ENCODE measurements around the gene RNU2-63P. TPM values are rescaled to one million over a fixed set of nuclear protein-coding genes. Genes with fewer than 3 reads are reported as not detected.
"Not testable (repeated sequence)": the region's sequence is repeated elsewhere in the genome, so short reads cannot be mapped to it uniquely, and the experiment has no call there.

Gene RNU2-63P
- under 0.01 TPM for total RNA-seq

DNA sequence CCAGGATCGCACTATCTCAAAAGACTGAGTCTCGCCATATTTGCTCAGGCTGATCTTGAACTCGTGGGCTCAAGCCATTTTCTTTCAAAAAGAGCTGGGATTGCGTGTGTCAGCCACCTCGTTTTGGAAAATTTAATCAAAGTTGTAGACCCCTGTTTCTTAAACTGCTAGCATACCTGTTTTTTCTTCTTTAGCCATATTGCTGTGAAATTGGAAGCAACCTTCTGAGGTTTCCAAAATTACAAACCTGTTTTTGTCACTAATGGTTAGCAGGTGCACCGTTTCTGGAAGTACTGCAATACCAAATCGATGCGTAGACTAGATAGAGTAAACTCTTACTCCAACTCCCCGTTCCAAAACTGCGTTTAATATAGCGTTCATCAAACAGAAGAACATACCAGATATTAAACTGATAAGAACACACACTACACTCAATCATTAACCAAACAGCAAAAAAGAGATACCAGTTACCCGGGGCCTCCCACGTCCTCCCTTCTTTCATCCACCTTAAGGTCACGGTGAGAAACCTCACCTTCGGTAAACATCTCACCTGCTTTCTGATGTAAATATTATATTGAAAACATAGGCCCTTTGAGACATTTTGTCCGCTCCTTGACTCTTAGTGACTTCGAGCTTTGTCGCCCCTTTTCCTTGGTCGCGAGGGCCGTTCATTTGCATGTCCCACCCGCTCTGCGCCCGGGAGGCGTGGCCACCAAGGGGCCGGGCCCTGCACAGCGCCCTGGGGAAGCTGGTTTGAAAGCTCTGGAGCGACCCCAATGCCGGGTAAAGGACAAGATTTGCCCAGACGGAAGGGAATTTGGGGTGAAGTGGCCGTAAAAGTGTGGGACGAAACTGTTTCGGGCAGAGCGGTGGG is at the start of gene RNU2-63P:
RNU2-63P (minus strand) TSS at position 462 of the 874 bp plus-strand sequence.
- DNase-seq (ENCODE audit: low read depth in 2 of 3, low spot score in 2 of 3), result peak; percentile 76 to 85 (median 80)

DNA sequence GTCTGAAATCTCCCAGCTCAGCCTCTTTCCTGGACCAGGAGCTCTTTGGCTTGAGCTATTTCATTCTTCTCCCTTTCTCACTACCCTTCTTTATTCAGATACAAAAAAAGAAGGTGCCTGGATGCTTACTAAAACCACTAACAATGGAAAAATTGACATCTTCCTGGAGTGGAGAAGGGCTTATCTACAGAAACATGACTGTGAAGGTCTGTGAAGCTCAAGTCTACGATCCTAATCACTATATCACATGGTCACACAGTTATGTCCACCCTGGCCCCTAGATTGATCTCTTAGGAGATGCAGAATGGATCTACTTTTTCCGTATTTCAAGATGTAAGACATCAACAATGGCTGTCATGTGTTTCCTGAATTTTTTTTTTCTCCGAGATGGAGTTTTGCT is 44.9 kb upstream of the RNU2-63P start:
- DNase-seq (ENCODE audit: low read depth in 2 of 3, low spot score in 2 of 3), result no peak

DNA sequence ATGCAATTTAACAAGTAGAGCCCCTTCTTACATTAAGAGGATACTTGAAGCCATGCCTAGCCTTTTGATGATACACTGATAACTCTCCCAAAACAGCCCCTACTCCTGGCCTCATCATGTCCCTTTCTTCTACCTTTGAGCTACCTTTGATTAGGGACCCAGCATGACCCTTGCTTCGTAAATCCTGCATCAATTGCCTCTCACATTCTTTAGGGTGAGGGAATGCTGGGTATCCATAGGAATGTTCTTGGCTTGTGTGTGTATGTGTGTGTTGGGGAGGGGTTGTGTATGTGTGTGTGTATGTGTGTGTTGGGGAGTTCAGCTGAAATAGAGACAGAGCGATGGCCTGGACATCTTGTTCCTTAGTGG is 44.5 kb upstream of the RNU2-63P start:
- DNase-seq (ENCODE audit: low read depth in 2 of 3, low spot score in 2 of 3), result no peak

GRCh38 chr2:88059979-88060906 is 43.9 kb upstream of the RNU2-63P start:
- peak in 2 of 3 donors; percentile 32 to 48 for DNase-seq (ENCODE audit: low read depth in 2 of 3, low spot score in 2 of 3)

GRCh38 chr2:88058191-88058590 is 41.8 kb upstream of the RNU2-63P start:
- DNase-seq (ENCODE audit: low read depth in 2 of 3, low spot score in 2 of 3), result no peak

GRCh38 chr2:88057437-88057844 is 41.1 kb upstream of the RNU2-63P start:
- no peak for DNase-seq (ENCODE audit: low read depth in 2 of 3, low spot score in 2 of 3)

GRCh38 chr2:88055371-88056128 is 39.2 kb upstream of the RNU2-63P start, which contains the start of gene KRCC1:
Gene KRCC1, minus strand, starts transcription at chr2:88055783. Its CDS starts 27,220 bp downstream, at chr2:88028563.
- DNase-seq (ENCODE audit: low read depth in 2 of 3, low spot score in 2 of 3), result peak; percentile 91 to 94 (median 92)

- DNase-seq (ENCODE audit: low read depth in 2 of 3, low spot score in 2 of 3), result peak in 1 of 3 donors; percentile 8
Measured at GRCh38 chr2:88054782-88055370, 38.5 kb upstream of the RNU2-63P start.

GRCh38 chr2:88053934-88054781 is 37.8 kb upstream of the RNU2-63P start:
- no peak for DNase-seq (ENCODE audit: low read depth in 2 of 3, low spot score in 2 of 3)

DNA sequence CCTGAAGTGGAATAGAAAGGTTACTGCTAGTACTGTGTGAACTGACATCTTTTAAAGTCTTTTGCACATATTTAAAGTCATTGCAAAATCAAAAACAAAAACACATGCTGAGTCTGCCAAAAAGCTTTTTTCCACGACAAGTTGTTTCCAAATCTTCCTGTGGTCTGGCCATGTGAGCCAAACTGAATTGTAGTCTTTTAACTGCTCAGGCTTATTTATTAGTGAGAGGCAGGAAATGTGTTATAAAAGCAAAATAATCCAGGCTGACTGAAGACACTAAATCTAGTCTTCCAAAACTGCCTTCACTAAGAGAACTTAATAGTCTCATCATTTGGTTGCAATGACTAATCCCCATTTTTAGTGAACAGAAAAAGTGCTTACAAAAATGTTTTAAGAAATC is 36.9 kb upstream of the RNU2-63P start:
- DNase-seq (ENCODE audit: low read depth in 2 of 3, low spot score in 2 of 3), result peak in 1 of 3 donors; percentile 16

GRCh38 chr2:88051792-88052191 is 35.4 kb upstream of the RNU2-63P start:
- DNase-seq (ENCODE audit: low read depth in 2 of 3, low spot score in 2 of 3), result no peak

GRCh38 chr2:88049622-88050021 is 33.3 kb upstream of the RNU2-63P start:
- no peak for DNase-seq (ENCODE audit: low read depth in 2 of 3, low spot score in 2 of 3)

DNA sequence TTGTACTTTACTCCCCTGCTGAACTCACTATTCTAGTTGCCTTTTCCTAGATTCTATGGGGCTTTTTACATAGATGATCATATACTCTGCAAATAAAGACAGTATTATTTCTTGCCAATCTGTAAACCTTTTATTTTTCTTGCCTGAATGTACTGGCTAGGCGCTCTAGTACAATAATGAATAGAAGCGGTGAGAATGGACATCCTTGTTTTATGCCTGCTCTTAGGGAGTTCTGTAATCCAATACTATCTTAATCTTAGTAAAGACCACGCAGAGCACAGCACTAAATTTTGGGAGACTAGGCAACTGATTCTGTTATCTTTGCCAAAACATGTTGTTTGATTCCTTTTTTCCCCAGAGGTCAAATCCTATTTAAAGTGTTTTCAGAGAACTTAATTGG is 32.2 kb upstream of the RNU2-63P start:
- no peak for DNase-seq (ENCODE audit: low read depth in 2 of 3, low spot score in 2 of 3)

DNA sequence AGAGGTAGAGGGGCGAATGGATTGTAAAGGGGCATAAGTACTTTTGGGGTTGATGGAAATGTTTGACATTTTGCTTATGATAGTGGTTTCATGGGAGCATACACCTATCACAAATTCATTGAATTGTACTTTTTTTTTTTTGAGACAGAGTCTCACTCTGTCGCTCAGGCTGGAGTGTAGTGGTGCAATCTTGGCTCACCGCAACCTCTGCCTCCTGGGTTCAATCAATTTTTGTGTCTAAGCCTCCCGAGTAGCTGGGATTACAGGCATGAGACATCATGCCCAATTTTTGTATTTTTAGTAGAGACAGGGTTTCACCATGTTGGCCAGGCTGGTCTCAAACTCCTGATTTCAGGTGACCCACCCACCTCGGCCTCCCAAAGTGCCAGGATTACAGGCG is 29.2 kb upstream of the RNU2-63P start:
- DNase-seq (ENCODE audit: low read depth in 2 of 3, low spot score in 2 of 3), result not testable (repeated sequence)

- DNase-seq (ENCODE audit: low read depth in 2 of 3, low spot score in 2 of 3), result no peak
Measured at GRCh38 chr2:88042476-88042875, 26.1 kb upstream of the RNU2-63P start.

DNA sequence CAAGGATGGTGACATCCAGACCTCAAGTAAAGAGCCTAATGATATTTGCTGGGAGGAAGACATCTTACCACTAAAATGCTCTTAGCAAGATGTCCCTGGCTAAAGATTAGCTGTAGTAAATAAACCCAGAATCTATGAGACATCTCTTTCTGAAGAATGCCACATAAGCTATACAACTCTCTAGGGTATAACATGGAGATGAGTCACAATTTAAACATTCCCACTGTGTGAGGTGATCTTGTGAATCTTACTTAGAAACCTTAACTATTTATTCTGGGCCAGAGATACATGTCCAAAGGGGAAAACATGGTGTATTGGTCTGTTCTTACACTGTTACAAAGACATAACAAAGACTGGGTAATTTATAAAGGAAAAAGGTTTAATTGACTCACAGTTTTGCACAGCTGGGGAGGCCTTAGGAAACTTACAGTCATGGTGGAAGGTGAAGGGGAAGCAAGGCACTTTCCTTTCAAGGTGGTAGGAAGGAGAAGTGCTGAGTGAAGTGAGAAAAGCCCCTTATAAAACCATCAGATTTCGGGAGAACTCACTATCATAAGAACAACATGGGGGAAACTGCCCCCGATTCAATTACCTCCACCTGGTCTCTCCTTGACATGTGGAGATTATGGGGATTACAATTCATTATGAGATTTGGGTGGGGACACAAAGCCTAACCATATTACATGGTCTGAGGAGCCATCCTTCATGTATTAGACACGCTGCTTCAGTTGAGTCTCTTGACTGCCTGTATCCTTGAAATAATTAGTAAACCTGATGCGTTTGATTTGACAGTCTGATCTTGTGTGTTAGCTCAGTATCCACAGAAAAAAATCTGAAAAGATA is 22.1 kb upstream of the RNU2-63P start:
- no peak for DNase-seq (ENCODE audit: low read depth in 2 of 3, low spot score in 2 of 3)

- no peak for DNase-seq (ENCODE audit: low read depth in 2 of 3, low spot score in 2 of 3)
Measured at GRCh38 chr2:88036606-88037005, 20.3 kb upstream of the RNU2-63P start.

GRCh38 chr2:88036182-88036581 is 19.8 kb upstream of the RNU2-63P start:
- no peak for DNase-seq (ENCODE audit: low read depth in 2 of 3, low spot score in 2 of 3)

Data from hematopoietic multipotent progenitor cell (in vitro differentiated cells).